GM19324 (cell line): ENCODE measurements around the gene ZFP62.
"Not testable (repeated sequence)": the region's sequence is repeated elsewhere in the genome, so short reads cannot be mapped to it uniquely, and the experiment has no call there.

Experiments
- ATAC-seq: cut with Tn5 transposase; IDR thresholded peaks from one replicate; pipeline ENCODE4 v1.9.1; 2021; ENCODE audit warnings: mild to moderate bottlenecking, moderate library complexity; ENCODE audit not compliant: unreplicated experiment, low FRiP score

The ZFP62 gene

DNA sequence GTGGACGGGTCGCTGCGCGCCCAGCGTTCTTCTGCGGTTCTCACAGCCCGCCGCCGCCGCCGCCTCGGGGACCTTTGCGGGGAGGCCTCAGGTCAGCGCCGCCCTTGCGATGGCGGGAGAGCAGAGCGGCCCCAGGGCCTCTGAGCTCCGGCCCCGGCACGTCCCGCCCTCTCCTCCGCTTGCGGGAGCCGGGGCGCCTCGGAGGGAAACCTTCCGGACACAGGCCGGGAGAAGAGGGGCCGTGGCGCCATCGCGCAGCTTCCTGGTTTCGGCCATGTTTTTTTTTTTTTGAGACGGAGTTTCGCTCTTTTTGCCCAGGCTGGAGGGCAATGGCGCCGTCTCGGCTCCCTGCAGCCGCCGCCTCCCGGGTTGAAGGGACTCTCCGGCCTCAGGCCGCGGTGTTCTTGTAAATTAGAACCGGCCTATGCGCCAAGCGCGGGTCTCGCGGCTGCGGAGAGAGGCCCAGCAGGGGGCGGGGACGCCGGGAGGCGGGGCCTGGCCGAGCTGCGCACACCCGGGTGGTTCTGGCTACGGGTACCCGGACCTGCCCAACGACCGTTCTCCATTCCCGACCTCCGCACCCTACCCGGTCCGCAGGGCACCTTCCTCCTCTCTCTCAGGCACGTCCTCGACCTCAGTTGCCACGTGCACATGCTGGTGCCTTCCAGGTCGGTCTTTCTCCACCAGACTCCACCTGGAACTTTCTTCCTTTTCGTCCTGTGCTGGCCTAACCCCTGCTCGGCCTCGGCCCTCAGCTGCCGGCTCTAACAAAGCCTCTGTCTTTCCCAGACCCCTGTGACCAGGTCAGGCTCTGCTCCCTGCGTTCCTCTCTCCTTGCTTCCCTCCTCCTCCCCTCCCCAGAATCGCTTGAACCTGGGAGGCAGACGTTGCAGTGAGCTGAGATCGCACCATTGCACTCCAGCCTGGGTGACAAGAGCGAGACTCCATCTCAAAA, 29.7 kb downstream of the ZFP62 start:
- peak; percentile 80 for ATAC-seq

DNA sequence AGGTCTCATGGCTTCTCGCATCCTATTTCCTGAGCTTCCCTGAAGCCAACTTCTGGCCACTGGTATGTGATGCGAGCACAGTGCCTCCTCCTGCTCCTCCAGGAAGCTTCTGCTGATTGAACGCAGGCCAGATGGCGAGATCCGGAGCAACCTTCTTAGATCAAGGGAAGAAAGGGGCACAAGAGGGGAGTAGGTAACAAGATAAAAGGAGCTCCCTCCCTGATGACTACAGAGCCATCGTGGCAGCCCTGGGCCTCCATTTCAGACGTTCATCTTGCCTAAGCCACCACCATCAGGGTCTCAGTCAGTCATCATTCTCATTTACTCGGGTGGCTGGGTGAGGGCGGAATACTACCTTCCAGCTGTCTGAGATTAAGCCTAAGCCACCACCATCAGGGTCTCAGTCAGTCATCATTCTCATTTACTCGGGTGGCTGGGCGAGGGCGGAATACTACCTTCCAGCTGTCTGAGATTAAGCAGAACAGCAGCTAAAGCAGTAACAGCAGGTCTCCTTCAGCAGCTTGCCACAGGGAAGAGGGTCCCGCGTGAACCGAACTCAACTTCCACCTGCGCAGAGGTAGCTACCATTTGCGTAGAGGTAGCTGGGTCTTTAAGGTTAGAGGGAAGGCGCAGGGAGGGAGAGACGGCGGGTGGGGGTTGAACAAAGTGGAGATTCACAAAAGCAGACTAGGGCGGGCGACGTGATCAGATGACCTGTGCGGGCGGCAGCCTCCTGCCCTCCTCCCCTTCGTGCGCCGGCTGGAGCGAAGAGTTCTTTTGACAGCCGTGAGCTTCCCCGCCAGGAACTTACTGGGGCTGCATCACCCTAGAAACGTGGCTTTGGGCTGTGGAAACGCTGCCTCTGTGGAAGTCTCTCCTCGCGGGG, 30.6 kb downstream of the ZFP62 start:
- peak; percentile 52 for ATAC-seq

DNA sequence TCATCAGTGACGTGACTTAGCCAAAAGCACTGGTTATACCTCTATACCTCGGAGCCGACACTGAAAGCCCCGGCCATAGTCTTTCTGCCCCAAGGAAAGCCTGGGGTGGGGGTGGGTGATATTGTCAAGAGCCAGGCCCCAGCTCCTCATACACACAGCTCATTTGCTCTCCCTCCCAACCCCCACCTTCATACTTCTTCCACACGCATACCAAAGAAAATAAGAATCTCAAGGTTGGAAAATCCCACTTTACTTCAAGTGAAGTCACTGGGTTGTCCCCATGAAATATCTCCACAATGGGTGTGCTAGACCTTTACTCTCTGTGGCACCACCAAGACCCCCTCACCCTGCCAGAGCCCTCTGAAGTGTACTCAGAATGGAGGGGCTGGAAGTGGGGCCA, 31.4 kb downstream of the ZFP62 start:
- ATAC-seq = no peak

DNA sequence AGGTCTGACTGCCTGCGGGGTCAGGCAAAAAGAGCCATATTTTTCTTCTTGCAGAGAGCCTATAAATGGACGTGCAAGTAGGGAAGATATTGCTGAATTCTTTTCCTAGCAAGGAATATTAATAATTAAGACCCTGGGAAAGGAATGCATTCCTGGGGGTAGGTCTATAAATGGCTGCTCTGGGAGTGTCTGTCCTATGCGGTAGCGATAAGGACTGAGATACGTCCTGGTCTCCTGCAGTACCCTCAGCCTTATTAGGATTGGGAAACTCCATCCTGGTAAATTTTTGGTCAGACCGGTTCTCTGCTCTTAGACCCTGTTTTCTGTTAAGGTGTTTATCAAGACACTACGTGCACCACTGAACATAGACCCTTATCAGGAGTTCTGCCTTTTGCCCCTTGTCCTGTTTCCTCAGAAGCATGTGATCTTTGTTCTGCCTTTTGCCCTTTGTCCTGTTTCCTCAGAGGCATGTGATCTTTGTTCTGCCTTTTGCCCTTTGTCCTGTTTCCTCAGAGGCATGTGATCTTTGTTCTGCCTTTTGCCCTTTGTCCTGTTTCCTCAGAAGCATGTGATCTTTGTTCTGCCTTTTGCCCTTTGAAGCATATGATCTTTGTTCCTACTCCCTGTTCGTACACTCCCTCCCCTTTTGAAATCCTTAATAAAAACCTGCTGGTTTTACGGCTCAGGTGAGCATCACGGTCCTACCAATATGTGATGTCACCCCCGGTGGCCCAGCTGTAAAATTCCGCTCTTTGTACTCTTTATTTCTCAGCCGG, 32.1 kb downstream of the ZFP62 start:
- not testable (repeated sequence) for ATAC-seq

DNA sequence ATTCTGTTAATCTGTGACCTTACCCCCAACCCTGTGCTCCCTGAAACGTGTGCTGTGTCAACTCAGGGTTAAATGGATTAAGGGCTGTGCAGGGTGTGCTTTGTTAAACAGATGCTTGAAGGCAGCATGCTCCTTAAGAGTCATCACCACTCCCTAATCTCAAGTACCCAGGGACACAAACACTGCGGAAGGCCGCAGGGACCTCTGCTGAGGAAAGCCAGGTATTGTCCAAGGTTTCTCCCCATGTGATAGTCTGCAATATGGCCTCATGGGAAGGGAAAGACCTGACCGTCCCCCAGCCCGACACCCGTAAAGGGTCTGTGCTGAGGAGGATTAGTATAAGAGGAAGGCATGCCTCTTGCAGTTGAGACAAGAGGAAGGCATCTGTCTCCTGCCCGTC, 33.7 kb downstream of the ZFP62 start:
- ATAC-seq = not testable (repeated sequence)

DNA sequence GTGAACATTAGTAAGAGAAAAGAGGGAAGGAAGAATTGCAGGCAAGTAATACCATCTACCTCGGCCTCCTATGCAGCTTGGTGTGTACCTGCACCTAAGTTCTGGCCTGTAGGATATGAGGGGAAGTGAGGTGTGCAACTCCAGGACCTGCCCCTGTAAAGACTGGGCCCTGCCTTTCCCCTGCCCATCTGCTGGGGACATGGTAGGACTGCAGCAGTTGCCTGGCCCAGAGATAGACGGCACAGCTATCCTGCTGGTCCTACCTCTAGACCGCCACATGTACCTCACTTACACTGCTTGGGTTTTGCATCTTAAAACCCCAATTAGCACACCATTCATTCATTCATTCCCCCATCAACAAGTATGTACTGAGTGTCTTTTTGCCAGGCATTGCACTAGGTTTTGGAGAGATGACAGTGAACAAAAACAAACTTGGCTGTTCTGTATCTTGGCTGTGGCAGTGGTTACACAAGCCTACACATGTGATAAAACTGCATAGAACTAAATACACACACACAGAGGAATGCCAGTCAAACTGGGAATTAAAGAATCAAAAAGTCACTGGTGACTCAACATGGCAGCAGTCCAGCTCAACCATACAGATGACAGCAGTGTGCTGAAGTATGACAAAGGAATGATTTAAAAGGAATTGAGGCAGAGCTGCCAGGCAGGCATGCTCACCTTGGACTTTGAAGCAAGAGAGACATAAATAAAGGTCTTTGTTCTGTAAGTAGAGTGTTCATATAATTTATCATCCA, 35.1 kb downstream of the ZFP62 start:
- no peak for ATAC-seq

DNA sequence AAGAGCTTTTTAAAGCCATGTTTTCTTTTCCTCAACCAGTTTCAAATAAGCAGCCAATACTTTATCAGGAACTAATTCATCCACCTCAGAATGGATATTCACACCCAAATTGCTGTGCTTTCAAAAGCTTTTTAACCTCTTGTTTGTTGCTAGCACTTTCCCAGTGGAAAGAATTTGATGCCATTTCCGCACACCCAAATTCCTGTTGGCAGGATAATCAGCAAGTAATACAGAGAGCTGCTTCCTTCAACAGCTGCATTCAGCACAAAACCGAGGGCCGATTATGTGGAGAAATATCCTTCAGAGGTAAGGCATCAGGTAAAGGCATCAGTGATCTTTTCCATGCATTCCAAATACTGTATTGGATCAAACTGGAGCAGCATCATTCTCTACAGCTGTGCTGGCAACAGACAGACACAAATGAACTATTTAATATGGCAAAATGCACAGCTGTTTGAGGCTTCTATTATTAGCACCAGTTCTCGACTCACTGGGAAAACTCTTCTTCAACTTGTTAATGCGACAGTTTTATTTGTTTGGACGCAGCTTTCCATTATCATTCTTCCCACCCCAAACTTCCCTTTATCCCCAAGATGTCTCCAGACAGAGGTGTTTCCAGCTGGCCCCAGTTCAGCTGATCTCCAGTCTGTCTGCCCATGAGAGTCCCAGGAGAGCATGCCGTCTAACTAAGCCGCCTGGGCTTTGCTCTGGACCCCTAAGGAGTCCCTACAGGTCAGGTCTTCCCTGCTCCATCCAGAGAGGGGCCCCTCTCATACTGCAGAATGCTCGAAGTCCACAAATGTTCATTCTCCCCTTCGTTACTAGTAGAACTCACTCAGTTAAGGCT, 36.2 kb downstream of the ZFP62 start:
- no peak for ATAC-seq

DNA sequence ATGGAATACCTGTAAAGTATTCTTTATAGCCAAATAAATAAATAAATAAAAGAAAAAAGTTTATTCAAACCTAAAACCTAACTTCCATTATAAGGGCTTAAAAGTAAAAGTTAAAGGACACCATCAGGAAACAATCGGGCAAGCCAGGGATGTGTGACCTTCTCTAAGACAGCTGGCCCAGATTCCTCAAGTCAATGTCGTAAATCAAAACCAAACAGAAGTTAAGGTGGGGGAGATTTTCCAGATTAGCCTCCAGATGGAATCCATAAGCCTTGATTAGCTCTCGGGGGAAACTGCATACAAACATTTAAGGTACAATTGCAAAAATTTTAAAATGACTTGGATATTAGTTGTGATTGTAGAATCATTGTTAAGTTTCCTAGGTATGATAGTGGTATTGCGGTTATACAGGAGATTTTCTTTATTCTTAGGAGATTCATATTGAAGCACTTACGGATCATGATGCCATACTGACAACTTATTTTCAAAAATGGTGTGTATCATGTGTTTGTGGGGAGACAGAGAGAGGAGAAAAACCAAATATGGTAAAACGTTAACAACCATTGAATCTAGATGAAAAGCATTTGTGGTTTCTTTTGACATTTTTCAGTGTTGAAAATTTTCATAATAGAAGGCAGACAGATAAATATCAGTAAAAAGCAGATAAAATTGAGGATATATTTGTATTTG, 37.0 kb downstream of the ZFP62 start:
- no peak for ATAC-seq

DNA sequence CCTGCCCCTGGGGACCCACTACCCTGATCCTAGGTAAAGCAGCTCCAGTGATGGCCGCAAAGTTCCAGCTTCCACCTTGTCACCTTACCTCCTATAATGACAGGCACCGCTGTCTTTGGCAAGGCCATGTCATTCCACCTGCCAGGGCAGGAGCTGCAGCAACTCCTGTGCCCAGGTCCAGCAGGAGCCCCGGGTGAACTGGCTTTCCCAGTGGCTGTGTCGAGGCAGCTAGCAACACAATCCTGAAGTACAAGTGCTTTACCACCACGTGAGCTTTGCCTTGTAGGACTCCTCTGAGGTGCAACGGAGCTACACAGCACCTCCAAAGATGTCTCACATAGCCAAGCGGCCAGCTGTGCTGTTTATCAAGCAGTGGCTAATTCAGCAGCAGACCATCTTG, 37.7 kb downstream of the ZFP62 start:
- ATAC-seq = no peak

DNA sequence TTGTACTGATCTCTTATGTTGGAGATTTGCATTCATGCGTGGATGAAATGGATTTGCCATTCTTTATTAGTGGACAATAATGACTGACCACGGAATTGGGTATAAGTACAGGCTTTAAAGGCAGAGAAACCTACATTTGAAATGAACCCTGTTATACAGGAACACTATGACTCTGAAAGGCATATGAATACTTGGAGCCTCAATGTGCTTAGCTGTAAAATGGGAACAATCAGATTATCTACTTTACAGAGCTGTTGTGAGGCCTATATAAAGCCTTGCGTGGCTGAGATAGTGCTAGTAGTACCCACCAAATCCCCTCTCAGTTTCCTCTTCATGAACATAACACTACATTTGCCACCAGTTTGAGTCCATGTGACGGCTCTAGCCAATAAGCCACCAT, 39.5 kb downstream of the ZFP62 start:
- no peak for ATAC-seq

DNA sequence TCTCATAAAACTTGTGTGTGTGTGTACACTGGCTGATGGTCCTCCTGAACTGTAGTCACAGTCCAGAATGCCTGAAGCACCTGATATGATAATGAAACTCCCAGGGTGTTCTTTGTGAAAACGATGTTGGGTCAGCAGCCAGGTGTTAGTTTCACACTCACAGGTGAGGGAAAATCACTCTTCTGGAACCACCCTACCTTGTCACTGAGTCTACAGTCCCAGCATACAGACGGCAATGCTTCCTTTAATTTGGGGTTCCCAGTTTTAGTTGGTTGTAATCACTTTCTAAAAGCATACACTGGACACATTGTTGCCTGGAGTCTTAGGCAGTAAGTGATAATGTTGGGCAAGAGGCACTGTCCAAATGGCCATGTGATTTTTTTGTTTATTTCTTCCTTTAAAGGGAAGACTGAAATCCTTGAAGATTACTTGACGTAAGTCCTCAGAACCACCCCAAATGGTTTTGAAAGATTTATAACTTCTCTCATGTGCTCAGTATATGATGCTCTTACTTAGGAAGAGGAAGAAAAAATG, 40.2 kb downstream of the ZFP62 start:
- peak; percentile 84 for ATAC-seq

DNA sequence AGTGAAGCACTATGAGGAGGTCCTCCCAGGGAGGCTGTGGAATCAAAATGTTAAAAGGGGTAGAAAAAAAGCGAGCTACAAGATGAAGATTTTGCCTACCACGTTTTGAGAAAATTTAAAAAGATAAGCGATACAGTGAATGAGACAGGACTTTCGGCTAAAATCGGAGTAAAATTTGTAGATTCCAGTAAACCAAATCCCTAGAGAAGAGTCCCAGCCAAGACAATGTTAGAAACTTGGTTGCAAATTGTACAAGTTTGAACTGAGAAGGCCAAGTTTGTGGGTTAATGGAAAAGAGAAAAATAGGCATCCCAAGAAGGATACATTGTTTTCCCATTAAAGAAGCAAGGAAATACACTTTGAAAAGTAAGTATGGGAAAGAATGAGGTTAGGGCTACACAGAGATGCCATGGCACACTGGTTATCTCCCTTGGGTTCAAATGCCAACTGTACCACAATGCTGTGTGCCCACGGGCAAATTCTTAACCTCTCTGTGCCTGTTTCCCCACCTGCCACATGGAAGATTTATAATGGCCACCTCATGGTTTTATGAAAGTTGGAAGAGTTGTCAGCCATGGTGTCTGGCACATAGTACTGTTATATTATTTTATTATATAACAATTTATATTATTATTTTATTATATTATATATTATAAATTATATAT, 42.3 kb downstream of the ZFP62 start:
- no peak for ATAC-seq

DNA sequence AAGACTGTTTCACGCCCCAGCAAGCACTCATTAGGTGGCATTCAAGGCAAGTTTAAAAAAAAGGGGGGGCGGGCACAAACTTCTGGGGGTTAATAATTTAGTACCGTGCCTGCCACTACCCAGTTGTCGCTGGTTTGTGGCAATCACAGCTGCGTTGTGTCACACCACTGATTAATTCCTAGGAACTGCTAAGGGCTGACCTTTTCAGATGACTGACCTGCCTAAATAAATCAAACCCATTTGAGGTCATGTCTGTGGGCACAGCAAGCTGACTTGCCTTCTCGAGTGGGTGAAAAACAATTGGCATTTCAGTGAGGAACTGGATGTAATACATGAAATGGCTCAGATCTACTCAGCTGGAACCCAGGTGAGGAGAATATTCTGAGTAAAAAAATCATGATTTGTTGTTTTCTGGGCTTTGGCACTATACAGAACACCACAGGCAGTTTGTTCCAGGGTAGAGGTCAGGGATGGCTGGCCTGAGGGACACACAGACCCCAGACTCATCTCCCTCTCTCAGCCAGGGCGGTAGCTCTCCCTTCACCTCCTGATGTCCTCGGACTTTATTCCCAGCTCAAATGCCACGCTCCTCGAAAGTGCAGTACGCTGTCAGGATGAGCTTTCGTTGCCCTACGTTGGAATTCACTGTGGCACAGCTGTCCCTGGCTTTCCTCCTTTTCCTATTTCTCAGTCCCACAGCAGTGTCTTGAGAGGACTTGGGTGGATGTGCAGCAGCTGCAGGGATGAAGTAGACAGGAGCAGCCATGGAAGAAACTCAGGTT, 43.0 kb downstream of the ZFP62 start:
- ATAC-seq = no peak

DNA sequence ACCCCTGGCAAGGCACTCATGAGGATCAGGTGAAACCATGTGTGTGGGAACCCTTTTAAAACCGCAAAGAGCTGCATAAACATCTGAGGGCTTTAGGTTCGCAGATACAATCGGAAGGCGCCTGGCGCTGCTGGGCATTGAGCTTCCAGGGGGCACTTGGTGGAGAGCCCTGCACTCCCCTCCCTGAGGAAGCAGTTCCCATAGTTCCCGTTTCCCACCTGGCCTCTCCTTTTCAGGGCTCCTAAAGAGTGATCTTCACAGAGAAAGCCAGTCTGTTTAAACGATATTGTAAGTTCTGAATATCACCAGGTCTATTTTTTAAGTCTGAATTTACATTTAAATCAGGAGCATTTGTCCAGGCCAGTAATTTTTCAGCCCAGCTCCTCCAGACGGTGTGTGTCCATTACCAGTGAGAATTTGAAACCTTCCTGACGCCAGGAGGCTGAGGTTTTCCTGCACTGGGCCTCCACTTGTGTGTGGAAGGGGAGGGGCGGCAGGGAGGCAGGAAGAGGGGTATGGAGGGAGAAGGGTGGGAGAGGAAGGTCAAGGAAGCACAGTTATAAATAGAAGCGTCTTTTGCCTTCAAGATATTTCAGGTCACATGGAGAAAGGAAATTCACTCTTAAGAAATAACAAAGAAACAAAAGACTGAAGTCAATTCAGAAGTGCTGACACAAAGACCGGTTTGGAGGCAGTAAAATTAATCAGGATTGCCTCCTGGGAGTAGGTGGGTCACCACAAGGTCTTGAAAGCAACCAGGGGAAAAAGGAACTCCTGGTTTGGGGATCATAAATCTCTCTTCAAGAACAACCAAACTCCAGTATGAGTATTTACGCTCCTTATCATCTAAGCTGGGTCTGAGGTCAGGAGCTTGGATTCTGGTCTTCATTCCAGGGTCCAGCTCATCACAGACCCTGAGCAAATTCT, 44.2 kb downstream of the ZFP62 start:
- no peak for ATAC-seq

DNA sequence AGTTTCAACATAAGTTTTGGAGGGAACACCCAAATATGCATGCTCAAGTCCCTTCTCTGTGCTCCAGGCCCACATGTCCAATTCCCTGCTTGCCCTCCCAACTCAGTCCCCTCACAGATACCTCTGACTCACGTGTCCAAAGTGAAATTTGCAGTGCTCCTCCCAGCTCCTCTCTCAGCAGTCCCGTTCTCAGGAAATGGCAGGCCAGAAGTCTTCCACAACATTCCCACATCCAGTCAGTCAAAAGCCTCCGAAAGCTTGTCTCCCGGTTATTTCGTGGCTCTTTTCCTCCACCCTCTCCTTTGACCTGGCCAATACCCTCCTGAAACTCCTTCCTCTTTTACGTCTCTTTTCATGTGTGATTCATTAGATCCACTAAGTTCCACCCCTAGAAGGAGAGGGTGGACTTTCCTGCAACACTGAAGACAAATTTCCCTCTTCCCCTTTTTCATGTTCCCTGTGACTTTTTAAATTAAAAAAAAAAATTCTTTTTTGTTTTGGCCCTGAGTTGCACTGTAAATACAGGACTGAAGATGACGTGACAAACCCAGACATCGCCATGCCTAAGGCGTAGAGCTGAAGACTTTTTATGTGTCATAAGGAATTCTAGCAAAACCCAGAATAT, 45.7 kb downstream of the ZFP62 start:
- ATAC-seq = no peak
